GM20431 (cell line): ENCODE results near the gene COLGALT1.
"Not testable (repeated sequence)": the region's sequence is repeated elsewhere in the genome, so short reads cannot be mapped to it uniquely, and the experiment has no call there.

Experiments
- in situ Hi-C: fragments of 300-500 bp; cut with MseI, MboI; formaldehyde crosslinking; loops from one replicate; pipeline ENCODE4 v1.15.0; 2020; ENCODE audit warnings: low sequenced_read_pairs; ENCODE audit not compliant: unreplicated experiment

The COLGALT1 gene

GRCh38 chr19:17532116-17532515, 23.3 kb upstream of the COLGALT1 start:
- in situ Hi-C loops: no loop called here

- in situ Hi-C loops: no loop called here
Measured at GRCh38 chr19:17532557-17532956, 22.9 kb upstream of the COLGALT1 start.

GRCh38 chr19:17534767-17535166, 20.7 kb upstream of the COLGALT1 start:
- in situ Hi-C loops: no loop called here

GRCh38 chr19:17536955-17537354, 18.5 kb upstream of the COLGALT1 start:
- in situ Hi-C loops: no loop called here

GRCh38 chr19:17538684-17539237, 16.7 kb upstream of the COLGALT1 start:
- in situ Hi-C loops: no loop called here

GRCh38 chr19:17539238-17540117, 16.0 kb upstream of the COLGALT1 start:
- in situ Hi-C loops: no loop called here

- in situ Hi-C loops: no loop called here
Measured at GRCh38 chr19:17540174-17540573, 15.3 kb upstream of the COLGALT1 start.

GRCh38 chr19:17541184-17541759, 14.2 kb upstream of the COLGALT1 start:
- in situ Hi-C loops: no loop called here

GRCh38 chr19:17542042-17542441, 13.4 kb upstream of the COLGALT1 start:
- in situ Hi-C loops: no loop called here

GRCh38 chr19:17542793-17543582, 12.5 kb upstream of the COLGALT1 start:
- in situ Hi-C loops: no loop called here

GRCh38 chr19:17543986-17544385, 11.5 kb upstream of the COLGALT1 start:
- in situ Hi-C loops: no loop called here

GRCh38 chr19:17544418-17544817, 11.0 kb upstream of the COLGALT1 start:
- in situ Hi-C loops: no loop called here

GRCh38 chr19:17548145-17548544, 7.3 kb upstream of the COLGALT1 start:
- in situ Hi-C loops: no loop called here

- in situ Hi-C loops: no loop called here
Measured at GRCh38 chr19:17549085-17549740, 6.2 kb upstream of the COLGALT1 start.

GRCh38 chr19:17550076-17550667, 5.3 kb upstream of the COLGALT1 start:
- in situ Hi-C loops: no loop called here

GRCh38 chr19:17552735-17553134, 2.7 kb upstream of the COLGALT1 start:
- in situ Hi-C loops: not testable (repeated sequence)

- in situ Hi-C loops: no loop called here
Measured at GRCh38 chr19:17553256-17553655, 2.2 kb upstream of the COLGALT1 start.

GRCh38 chr19:17554968-17555479, 425 bp upstream of the COLGALT1 start:
- in situ Hi-C loops: no loop called here
